ENCODE results near the gene GPR146.
"Not testable (repeated sequence)": the region's sequence is repeated elsewhere in the genome, so short reads cannot be mapped to it uniquely, and the experiment has no call there.

GPR146 gene

DNA sequence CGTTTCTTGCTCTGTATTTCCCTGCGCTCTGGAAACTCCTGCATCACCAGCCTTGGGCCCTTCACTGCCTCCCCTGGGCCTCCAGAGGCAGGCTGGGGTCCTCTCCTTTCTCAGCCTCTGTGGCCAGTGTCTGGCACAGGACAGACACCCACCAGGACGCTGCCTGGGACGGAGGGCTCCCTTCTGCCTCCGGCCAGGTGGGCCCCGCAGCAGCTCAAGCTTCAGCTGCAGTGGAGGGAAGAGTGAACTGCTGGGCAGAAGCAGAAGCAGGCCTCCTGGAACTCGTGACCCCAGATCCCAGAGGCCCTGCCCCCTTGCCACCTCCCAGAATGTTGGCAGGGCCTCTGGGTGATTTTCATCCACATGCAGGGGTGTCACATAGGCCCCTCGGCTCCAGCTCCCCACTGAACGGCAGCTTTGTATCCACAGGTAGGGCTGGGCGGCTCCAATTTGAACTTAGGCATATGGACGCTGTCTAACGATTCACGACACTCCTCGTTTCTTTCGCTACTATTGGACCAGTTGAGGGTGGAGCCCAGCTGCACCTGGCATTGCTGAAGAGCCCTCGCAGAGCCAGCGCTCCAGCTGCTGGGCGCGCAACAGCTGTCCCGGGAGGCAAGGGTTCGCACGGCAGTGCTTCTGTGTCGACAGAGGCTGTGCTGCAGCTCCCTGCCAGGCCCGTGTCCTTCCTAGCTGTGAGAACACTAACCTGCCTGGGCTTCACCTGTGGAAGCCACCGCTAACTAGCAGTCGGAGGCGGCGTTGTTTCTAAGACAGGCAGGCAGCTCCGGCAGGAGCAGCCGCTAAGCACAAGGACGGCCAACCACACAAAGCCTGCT lies 18.4 kb upstream of the GPR146 start:
- DNase-seq (ENCODE audit: low read depth) = no peak

DNA sequence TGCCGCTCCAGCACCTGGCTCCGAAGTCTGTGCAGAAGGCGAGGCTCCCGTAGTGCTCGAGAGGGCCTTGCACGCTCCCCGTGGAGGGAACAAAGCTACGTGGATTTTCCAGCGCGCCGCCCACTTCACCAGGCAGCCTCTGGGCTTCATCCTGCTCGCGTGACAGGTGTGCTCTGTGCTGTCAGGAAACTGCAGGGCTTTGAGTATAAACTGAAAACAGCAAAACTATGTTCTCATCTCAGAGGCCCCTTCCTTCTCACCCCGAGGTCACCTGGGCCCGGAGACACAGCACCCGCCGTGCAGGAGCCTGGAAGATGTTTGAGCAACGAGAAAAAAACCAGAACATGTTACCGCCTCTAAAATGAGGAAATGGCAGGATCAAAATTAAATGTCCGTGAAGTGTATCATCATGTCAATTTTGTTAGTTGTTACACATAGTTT lies 17.6 kb upstream of the GPR146 start:
- no peak for DNase-seq (ENCODE audit: low read depth)

DNA sequence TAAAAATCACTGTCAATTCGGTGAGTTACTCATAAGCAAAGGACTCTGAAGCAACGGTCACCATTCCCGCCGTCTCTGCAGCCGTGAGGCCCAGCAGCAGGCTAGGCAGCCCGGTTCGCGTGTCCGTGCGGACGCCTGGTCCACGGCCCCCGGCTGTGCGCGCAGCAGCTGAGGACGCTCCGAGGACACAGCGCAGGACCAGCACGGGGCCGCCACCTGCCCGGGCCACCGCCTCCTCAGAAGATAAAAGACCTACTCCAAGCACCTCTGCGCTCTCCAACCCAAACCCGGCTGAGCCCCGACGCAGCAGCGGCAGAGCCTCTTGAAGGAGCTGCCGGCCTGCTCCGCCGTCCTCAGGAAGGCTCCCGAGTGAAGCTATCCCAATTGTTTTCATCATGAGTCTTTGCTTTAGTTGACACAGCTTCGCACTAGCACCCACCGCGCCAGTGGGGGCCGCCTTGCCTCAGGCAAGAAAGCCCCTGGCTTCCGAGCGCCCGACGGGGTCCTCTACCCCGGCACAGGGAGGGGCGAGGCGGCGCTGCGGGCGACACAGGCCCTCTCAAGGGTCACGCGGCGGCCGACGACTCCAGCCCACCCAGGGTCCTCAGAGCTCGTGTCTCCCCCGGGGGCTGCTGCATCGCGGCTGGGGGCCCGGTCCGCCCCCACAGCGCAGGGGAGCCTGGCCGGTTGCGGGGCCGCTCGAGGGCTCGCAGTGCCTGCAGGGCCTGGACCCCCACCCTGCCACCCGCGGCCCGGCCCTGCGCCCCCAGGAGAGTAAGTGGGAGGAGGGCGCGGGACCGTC lies 16.9 kb upstream of the GPR146 start:
- no peak for DNase-seq (ENCODE audit: low read depth)

DNA sequence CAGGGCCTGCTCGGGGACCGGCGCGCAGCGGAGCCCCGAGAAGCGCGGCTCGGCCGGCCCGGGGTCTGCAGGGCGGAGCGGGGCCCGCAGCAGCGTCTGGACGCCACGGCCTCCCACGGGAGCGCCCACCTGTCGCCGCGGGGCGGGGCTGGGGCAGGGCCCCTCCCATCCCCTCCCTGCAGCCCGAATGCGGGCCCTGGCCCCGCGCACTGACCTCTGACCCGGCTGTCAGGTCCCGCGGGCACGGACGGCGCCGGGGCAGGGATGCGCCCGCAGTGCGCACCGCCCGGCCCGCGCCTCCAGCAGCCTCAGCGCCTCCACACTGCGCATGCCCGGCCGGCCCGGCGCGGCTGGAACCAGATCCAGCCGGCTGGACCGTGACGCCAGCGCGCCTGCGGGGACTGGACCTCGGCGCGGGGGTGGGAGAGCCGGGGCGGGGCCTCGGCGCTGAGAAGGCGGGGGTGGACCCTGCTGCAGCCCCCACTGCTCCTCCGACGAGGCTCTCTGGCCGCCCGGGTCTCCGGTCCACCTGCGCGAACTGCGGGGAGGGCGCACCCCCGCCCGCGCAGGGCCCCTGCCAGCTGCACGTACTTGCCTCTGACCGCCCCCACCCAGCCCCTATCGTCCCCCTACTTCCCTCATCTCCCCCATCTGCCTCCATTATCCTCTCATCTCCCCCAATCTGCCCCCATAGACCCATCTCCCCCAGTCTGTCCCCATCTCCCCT lies 16.1 kb upstream of the GPR146 start:
- peak; percentile 74 for DNase-seq (ENCODE audit: low read depth)

DNA sequence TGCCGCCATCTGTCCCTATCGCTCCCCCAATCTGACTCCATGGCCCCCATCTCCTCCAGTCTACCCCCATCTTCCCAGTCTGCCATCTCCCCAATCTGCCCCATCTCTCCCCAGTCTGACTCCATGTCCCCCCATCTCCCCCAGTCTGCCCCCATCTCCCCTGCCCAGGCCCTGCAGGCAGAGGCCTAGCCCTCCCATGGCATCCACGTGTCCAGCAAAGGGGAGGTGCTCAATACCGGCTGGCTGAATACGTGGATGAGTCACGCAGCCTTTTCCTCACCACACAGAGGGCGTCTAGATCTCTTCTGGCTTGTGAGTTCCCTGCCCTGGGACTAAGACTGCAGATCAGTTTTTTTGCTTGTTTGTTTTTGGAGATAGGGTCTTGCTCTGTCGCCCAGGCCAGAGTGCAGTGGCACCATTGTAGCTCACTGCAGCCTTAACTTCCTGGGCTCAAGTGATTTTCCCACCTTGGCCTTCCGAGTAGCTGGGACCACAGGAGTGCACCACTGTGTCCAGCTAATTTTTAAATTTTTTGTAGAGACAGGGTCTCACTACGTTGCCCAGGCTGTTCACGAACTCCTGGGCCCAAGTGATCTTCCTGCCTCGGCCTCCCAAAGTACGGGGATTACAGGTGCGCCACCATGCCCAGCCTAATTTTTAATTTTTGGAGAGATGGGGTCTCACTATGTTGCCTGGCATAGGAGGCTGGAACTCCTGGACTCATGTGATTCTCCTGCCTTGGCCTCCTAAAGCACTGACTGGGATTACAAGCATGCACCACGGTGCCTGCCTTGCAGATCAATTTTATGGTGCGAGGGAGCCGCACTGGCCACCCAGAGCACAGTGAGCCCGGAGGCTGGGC lies 15.3 kb upstream of the GPR146 start:
- peak; percentile 85 for DNase-seq (ENCODE audit: low read depth)

DNA sequence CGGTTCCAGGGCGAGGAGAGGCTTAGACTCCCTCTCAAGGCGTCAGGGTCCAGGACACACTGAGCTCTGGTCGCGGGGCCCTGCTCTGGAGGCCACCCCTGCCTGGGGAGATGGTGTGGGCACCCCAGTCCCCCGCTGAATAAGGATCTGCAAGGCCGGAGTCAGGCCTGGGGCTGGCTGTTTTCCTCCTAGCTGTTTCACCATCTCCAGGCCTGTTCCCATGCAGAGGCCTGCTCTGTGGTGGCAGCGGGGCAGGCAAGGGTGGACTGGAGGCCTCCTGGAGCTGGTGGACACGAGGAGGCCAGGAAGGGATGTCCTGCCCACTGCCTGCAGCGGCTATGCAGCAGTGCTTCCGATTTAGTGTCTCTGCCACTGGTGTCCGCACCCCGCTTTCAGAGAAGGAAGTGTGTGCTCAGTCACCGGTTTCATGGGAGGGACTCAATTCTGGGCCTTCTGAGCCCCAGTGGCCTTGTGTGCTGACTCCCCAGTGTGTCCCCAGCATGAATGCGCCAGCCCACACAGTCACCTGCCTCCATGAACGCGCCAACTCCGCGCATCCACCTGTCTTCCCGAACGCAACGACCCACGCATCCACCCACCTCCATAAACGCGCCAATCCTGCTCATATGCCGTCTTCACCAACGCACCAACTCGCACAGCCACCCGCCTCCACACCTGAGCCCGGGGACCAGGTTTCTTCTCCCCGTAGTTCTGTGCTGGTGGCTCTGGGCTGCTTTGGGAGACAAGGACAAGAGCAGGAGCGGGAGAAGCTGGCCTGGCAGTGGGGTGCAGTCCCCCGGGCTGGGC lies 14.5 kb upstream of the GPR146 start:
- no peak for DNase-seq (ENCODE audit: low read depth)

DNA sequence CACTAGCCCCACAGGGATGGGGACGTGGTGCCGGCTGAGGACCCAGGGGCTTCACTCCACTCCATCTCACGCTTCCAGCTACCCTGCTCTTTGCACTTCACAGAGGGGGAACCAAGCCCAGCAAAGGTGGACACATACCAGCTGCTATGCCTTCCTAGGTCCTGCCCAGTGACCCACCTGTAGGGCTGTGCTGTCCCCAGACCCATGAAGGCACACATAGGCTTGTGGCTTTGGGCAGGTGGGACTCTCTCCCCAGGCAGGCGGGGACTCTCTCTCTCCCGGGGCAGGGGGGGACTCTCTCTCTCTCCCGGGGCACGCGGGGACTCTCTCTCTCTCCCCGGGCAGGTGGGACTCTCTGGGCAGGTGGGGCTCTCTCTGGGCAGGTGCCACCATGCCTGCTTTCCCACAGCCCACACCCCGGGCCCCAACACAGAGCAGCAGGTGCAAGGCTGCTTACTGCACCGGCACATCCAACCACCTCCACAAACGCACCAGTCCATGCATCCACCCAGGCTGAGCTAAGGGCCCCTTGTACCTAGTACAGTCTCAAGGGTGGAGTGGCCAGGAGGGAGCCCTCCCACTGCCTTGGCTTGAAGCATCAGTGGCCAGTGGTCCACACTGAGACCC lies 13.8 kb upstream of the GPR146 start:
- no peak for DNase-seq (ENCODE audit: low read depth)

DNA sequence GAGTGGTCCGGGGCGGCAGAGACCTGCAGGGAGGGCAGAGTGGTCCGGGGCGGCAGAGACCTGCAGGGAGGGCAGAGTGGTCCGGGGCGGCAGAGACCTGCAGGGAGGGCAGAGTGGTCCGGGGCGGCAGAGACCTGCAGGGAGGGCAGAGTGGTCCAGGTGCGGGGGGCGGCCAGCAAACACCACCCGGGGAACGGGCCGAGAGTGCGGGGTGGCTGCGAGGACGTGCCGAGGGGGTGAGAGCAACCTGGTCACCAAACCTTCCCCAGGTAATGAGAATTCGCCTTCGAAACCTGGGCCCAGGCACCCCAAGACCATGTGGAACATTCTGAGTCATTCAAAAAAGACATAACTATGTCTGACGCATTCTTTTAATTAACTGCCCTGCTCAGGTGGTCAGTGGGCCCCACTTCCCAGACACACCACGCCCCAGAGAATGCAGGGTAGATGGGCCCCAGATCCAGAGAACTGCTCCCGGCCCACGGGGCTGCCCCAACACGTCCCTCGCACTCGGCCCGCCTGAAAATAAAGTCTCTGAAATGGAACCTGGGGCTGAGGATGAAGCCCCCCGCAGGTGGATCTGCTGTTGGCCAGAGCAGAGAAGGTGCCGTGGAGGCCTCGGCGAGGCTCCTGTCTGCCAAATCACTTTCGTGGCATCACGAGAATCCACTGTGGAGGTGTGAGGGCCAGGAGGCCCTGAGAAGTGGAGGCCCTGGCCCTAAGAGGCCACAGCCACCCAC lies 12.5 kb upstream of the GPR146 start:
- no peak for DNase-seq (ENCODE audit: low read depth)

DNA sequence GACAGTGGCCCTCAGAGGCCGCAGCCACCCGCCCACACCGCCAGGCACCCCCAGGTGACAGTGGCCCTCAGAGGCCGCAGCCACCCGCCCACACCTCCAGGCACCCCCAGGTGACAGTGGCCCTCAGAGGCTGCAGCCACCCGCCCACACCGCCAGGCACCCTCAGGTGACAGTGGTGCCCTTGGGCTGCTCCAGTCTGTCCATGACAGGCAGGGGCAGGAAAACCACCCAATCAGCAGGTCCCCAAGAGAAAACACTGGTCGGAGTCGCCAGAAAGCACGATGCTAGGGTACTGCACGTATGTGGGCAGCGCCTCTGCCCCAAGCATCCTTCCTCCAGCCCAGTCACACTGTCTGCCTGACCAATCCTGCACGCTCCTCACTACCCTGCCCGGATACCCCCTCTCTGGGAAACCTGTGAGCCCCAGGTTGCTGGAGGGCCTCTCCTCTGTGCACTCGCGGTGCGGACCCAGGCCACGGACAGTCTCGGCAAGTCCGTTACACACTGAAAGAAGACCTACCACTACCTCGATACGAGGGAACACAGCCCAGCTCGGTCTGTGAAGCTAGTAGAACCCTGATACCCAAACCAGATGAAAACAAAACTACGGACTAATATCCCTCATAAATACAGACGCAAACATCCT lies 11.7 kb upstream of the GPR146 start:
- no peak for DNase-seq (ENCODE audit: low read depth)

DNA sequence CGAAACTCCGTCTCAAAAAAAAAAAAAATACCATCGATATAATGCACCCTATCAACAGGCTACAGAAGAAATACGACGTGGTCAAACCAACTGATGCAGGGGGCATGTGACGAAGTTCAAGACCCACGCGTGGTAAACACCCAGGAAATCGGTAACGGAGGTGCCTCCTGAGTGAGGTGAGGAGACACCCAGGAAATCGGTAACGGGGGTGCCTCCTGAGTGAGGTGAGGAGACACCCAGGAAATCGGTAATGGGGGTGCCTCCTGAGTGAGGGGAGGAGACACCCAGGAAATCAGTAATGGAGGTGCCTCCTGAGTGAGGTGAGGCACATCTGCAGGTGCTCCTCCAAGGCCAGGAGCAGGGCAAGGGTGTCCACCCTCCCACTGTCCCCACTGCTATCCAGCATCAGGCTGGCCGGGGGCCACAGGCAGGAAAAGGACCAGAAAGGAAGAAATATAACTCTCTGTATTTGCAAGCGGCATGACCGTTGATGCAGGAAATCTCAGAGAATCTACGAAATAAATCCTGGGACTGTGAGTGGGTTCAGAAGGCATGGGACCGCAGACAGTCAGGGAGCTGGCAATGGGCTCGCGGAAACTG lies 10.7 kb upstream of the GPR146 start:
- no peak for DNase-seq (ENCODE audit: low read depth)

DNA sequence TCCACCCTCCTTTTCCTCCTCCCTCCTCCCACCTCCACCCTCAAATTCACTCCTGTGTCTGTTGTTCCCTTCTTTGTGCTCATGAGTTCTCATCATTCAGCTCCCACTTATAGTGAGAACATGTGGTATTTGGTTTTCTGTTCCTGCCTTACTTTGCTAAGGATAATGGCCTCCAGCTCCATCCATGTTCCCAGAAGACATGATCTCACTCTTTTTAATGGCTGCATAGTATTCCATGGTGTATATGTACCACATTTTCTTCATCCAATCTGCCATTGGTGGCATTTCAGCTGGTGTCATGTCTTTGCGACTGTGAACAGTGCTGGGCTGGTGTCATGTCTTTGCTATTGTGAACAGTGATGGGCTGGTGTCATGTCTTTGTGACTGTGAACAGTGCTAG lies 9.6 kb upstream of the GPR146 start:
- not testable (repeated sequence) for DNase-seq (ENCODE audit: low read depth)

DNA sequence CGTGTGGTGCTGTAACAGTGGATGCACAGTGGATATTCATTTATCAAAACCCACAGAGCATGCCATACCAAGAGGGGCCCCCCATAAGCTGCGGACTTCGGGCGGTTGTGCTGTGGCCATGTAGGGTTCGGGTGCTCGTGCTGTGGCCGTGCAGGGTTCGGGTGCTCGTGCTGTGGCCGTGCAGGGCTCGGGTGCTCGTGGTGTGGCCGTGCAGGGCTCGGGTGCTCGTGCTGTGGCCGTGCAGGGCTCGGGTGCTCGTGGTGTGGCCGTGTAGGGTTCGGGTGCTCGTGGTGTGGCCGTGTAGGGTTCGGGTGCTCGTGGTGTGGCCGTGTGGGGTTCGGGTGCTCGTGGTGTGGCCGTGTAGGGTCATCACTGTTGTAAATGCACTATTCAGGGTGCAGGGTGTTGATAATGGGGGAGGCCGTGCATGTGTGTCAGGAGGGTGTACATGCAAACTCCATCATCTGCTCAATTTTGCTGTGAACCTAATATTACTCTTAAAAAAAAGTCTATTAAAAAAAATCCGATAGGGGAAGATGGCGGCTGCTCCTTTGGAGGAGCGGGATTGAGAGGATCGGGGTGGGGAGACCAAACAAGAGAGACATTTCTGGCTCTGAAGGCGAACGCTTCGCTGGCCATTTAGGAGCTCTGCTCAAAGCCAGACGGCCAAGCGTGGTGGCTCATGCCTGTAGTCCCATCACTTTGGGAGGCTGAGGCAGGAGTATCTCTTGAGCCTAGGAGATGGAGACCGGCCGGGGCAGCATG lies 8.0 kb upstream of the GPR146 start:
- not testable (repeated sequence) for DNase-seq (ENCODE audit: low read depth)

DNA sequence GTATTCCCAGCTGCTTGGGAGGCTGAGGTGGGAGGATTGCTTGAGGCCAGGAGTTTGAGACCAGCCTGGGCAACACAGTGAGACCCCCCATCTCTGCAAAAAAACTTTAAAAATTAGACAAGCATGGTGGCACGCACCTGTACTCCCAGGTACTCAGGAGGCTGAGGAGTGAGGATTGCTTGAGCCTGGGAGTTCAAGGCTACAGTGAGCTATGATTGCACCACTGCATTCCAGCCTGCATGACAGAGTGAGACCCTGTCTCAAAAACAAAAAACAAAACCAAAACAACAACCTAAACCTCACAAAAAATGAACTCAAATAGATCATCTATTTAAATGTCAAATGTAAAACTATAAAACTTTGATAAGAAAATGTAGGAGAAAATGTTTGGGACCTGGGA lies 4.1 kb upstream of the GPR146 start:
- not testable (repeated sequence) for DNase-seq (ENCODE audit: low read depth)

DNA sequence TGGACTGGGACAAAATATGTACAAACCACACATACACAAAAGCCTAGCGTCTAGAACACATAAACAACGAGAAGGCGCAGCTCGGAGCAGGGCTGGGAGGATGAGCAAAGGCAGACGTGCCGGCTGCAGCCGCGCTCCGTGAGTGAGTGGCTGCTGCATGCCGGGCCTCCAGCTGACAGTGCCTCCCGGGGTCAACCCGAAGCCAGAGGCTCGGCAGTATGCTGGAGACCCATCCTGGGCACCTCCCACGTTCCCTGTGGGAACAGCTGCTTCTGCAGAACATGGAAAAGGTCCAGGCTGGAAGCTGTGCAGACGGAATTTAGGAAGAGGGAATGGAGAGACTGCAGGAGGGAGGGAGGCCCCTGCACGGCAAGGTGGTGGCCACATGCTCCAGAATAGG lies 3.6 kb upstream of the GPR146 start:
- no peak for DNase-seq (ENCODE audit: low read depth)

DNA sequence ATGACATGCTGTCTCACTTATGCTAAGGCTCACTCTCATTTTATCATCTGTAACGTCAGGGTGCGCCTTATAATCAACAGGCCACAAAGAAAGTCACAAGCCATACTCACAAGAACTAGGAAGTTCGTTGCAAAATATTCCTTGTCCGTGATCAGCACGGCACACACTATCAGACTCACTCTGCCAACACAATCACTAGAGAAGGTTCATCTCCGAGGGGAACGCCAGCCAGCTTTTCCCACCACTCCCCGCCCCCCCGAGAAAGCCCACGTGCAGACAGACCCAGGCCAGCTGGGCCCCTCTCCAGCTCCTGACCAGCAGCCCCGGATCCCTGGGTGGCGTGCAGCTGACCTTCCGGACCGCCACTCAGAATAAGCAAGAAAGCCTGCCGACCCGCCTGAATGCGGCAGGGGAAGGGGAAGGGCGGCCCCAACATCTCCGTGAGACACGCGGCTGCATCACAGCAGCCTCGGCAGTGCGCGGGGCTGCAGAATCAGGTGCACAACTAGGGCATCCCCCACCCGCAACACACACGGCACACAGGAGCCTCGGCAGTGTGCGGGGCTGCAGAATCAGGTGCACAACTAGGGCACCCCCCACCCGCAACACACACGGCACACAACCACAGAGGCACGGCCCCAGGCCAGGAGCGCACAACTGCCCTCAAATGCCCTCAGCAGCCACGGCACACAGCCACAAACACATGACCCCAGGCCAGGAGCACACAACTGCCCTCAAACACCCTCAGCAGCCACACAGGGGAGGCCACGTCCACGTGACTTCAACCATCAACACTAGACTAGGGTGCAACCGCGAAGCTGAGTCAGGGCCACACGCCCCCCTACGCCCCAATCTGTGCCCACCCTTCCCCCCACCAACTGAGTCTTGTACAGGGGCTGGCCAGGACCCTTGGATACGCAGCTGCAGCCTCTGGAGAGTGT lies 2.5 kb upstream of the GPR146 start:
- DNase-seq (ENCODE audit: low read depth) = no peak

DNA sequence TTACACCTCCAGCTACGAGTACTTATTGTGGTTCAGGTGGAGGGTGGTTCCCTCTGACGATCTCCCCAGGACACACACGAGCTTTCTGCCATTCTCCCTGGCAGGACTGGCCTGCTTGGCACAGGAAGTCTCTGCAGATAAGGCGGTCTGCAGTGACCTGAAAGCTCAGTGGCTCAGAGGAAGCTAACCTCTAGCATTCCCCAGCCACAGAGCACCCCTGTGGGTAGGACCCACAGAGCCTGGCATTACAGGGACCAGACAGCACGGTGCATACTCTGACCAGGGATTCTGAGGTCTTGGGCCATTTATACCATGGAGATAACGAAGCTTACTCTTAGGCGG lies 1.9 kb upstream of the GPR146 start:
- DNase-seq (ENCODE audit: low read depth) = no peak
